HG03095 (cell line): ENCODE results near the gene FANCD2.
"Not testable (repeated sequence)": the region's sequence is repeated elsewhere in the genome, so short reads cannot be mapped to it uniquely, and the experiment has no call there.

ENCODE experiments used
- ATAC-seq: cut with Tn5 transposase; IDR thresholded peaks from one replicate; pipeline ENCODE4 v1.9.1; 2021; ENCODE audit warnings: moderate library complexity; ENCODE audit not compliant: unreplicated experiment

FANCD2 gene

DNA sequence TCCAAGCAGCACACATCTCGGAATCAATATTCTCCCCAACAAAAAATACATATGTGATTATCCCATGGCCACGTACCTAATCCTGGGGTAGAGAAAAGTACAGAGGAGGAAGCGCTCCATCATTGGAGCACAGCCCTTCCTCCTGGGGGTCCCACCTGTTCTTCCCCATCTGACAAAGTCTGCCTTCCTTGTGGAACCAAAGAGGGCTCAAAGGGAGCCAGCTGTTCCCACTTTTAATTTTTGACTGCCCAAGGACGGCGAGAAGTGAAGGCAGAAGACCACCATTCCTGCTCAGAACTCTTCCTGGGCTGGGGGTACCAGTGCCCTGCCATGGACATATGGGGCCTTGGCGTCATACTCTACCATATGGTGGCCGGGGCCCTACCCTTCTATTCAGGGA, 14.1 kb upstream of the FANCD2 start:
- ATAC-seq, result no peak

DNA sequence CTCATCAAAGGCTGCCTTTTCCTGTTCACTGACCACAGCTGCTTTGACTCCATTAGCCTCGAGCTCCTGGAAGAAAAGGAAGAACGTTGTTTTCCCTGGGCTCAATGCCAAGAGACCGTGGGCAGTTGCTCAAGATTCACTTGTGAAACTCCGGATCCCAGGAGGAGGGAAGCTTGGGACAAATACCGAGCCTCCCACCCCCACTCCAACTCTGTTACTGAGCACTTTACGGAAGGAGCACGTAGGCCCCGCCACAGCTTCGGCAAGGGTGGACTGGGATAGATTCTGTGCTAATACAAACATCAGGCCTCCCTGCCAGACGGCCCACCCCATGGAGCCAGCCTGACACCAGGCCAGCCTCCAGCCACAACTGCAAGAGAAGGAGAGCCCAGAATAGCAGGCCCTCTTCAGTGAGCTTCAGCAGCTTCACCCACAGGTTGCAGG, 10.8 kb upstream of the FANCD2 start:
- ATAC-seq, result no peak

DNA sequence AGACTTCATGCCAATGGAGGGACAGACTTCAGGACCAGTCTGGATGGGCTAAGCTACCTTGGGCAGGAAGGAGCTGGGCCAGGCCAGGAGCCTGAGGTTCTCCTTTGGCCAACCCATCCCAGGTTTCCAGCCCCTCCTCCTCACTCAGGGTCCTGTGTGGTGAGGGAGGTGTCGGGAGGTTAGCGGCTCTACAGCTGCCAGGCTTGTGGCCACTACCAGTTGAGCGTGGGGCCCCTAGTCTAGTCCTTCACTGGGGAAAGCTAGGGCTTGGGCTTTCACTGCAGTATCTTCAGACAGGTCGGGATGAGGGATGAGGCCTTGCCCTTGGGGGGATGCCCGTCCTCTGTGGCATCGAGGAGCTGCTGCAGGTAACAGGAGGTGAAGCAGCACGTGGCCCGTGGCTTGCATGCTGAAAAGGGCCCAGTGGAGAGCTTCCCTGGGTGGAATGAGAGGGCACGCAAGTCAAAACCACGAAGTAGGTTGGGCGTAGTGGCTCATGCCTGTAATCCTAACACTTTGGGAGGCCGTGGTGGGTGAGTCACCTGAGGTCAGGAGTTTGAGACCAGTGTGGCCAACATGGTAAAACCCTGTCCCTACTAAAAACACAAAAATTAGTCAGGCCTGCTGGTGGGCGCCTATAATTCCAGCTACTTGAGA, 8.5 kb upstream of the FANCD2 start:
- no peak for ATAC-seq

DNA sequence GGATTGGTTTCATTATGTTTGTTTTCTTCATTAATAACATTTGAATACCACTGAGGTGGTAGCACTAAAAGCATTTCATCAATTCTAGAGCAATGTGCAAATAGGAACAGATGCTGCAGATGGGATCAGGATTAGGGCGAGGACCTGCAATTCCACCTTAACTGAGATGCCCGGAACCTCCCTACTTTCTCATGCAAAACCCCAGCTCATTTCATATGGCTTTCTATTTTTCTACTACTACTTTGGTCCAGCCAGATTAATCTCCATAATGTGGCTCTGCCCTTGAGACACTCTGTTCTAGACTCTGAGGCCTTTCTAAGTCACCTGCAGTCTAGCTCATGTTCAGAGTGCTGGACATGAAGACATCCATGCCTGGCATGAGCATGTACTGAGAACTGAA, 7.4 kb upstream of the FANCD2 start:
- not testable (repeated sequence) for ATAC-seq

DNA sequence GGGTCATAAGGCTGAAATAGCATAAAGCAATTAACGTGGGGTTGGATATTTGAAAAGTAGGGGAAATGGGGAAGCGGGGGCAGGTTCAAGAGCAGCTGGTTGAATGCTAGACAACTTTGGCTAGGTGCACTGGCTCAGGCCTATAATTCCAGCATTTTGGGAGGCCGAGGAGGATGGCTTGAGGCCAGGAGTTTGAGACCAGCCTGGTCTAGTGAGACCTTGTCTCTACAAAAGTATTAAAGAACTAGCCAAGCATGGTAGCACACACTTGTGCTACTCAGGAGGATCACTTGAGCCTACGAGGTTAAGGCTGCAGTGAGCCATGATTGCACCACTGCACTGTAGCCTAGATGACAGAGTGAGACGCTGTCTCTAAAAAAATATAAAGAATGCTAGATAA, 6.9 kb upstream of the FANCD2 start:
- no peak for ATAC-seq

DNA sequence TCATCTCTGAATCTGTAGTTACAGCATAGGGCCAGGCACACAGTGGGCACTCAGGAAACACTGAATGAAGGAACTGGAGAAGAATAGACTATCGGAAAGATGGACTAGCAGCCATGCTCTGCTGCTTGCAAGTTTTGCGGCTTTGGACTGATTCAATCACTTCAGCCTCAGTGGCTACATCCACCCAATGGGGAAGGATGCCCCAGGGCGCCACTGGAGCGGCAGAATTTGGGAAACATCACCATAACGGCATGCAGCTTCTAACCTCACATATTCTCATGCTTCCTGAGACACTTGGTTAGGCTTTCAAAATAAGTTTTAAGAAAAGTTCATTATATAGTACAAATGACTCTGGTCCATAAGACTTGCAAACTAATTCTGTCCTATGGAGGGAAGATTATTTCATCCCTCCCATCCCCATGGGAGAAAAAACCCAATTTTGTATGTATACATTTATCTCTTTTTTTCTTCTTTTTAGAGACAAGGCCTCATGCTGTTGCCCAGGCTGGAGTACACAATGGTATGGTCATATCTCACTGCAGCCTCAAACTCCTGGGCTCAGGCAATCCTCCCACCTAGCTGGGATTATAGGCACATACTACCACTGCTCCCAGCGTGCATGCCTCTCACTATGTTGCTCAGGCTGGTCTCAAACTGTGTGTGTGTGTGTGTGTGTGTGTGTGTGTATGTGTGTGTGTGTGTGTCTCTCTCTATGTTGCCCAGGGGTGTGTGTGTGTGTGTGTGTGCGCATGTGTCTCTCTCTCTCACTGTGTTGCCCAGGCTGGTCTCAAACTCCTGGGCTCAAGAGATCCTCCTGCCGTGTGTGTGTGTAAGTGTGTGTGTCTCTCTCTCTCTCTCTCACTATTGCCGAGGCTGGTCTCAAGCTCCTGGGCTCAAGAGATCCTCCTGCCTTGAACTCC, 4.1 kb upstream of the FANCD2 start:
- ATAC-seq, result no peak

DNA sequence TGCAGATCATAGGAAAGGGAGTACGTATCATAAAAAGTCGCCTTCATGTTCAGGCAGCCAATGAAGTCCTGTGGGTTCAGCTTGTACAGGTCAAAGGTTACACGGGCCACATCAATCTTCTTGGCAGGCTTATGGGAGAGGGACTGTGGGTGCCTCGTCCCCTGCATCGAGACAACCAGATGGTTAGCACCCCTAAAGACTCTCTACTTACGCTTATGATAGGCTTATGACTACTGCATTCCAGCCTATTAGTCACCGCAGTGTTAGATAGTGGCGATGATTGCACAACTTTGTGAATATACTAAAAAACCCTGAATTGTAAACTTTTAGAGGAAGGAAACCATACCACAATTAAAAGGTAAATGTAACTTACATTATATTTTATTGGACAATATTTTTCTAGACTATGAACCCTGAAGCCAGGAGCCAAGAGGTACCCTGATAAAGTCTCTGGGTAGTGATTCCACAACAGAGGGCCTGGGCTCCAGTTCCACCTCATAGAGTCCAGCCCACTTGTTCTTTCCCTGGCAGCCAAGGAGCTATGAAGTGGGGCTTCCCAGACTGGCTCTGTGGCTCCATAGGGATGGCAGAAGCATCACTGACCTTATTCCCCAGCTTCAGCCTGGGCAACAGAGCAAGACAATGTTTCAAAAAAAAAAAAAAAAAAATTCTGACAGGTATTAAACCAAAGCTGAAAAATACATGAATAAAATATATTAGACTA, 2.5 kb upstream of the FANCD2 start:
- no peak for ATAC-seq

DNA sequence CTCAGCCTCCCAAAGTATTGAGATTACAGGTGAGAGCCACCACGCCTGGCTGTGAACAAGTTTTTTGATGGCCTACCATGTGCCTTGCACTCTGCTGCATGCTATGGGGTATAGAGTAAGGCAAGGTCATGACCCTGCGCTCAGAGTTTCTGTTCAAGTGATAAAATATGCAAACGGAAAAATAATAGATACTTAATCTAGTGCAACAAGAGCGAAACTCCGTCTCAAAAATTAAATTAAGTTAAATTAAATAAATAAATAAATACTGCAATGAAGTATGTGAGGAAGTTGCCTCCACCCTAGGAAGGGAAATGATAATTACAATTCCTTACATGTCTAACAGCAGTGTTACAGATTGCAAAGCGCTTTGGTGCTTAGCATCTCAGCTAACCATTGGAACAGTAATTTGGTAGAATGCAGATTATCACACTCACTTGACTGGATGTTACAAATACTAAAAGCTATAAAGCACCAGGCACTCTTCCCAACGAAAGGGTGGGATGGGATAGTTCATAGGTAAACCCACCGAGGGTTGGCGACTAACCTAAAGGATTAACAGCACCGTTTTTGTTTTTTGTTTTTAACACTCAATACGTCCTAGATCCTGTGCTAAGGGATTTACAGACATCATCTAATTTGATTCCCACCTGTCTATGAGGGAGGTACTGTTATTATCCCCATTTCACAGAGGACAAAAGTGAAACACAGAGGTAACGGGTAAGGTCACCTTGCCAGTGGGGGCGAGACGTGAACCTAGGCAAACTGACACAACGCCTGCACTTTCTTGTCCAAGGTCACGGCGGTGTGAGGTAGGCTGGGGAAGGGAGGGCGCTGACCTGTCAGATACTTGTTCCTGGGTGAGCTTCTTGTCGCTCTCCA, 793 bp upstream of the FANCD2 start:
- ATAC-seq, result no peak

DNA sequence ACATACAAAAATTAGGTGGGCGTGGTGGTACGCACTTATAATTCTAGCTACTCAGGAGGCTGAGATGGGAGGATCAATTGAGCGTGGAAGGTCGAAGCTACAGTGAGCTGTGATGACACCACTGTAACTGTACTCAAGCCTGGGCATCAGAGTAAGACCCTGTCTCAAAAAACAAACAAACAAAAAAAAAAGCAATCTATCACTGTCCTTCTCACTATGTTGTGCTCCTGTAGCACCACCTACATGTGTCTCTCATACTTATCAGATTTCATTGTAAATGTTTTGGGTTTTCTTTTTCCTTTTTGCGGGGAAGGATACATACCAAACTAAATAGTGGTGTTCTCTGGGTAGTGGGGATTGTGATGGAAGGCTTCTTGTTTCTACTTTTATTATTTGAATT, 14.8 kb downstream of the FANCD2 start:
- no peak for ATAC-seq

DNA sequence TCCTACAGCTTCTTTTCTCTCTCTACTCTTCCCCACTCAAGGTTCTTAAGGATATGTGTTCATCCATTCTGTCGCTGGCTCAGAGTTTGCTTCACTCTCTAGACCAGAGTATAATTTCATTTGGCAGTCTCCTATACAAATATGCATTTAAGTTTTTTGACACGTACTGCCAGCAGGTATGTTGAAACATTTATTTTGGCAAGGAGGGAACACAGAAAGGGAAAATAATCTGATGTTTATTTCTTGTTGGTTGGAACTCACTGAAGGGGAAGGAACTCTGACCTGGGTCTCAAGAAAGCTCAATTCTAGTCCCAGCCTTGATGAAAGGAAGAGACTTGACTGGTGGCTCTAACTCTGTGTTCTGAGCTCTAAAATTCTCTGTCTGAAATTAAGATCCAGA, 21.6 kb downstream of the FANCD2 start:
- no peak for ATAC-seq

DNA sequence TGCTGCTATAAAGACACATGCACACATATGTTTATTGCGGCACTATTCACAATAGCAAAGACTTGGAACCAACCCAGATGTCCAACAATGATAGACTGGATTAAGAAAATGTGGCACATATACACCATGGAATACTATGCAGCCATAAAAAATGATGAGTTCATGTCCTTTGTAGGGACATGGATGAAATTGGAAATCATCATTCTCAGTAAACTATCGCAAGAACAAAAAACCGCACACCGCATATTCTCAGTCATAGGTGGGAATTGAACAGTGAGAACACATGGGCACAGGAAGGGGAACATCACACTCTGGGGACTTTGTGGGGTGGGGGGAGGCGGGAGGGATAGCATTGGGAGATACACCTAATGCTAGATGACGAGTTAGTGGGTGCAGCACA, 26.8 kb downstream of the FANCD2 start:
- ATAC-seq, result not testable (repeated sequence)

DNA sequence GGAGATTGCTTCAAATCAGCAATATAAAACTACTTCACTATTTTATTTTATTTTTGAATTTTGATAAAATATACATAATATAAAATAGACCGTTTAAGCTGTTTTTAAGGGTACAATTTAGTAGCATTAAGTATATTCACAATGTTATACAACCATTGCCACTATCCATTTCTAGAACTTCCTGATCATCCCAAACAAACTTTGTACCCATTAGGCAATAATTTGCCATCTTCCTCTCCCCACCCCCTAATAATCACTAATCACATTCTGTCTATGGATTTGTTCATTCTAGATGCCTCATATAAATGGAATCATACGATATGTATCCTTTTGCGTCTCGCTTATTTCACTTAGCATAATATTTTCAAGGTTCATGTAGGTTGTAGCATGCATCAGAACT, 28.9 kb downstream of the FANCD2 start:
- no peak for ATAC-seq

DNA sequence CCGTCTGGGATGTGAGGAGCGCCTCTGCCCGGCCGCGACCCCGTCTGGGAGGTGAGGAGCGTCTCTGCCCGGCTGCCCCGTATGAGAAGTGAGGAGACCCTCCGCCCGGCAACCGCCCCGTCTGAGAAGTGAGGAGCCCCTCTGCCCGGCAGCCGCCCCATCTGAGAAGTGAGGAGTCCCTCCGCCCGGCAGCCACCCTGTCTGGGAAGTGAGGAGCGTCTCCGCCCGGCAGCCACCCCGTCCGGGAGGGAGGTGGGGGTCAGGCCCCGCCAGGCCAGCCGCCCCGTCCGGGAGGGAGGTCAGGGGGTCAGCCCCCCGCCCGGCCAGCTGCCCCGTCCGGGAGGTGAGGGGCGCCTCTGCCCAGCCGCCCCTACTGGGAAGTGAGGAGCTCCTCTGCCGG, 43.8 kb downstream of the FANCD2 start:
- not testable (repeated sequence) for ATAC-seq

DNA sequence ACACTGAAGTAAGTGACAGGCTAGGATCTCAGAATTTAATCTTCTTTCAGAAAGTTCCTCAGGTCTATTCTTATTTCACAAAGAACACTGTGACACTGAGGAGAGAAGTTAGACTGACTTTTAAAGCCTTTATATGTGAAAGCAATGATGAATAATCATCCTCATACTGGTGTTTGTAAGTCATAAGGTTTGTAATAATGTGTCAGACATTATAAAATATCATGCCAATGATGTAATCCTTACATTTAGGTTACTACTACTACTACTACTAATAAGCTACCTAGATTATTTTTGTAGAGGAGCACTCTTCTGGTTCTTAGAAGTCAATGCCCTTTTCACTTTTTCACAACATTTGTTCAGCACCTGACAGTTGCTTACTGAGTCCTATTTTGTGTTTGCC, 48.4 kb downstream of the FANCD2 start:
- no peak for ATAC-seq

DNA sequence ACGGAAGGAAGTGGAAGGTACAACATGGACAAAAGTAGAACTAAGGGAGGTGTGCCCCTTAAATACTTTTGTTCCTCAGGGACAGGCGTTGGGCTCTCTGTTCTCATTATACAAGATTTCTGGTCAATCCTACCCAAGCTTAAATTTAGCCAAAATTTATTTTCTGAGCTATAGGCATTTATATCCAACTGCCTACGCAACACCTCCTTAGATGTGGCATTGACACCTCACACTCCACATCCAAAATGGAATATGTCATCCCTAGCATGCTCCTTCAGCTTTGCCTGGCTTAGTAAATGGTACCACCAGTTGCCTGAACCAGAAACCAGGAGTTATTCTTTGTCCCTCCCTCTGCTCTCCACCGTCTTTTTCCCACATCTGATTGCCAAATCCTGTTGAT, 55.6 kb downstream of the FANCD2 start:
- no peak for ATAC-seq

DNA sequence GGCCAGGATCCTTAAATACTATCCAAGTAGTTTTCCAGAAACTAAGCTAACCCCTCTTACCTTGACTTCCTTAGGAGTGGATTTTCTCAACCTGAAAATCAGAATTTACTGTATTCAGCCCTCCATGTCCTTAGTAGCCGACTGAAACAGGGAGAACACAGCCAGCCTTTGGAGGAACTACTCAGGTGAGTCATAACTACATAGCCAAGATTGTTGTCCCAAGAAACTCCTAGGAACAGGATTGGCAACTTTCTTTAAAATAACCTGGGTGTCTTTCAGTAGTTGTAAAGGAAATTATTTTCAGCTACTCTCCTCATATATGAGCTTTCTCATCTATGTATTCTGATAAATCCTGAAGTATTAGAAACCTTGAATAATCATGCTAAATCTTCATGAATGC, 59.5 kb downstream of the FANCD2 start:
- no peak for ATAC-seq

DNA sequence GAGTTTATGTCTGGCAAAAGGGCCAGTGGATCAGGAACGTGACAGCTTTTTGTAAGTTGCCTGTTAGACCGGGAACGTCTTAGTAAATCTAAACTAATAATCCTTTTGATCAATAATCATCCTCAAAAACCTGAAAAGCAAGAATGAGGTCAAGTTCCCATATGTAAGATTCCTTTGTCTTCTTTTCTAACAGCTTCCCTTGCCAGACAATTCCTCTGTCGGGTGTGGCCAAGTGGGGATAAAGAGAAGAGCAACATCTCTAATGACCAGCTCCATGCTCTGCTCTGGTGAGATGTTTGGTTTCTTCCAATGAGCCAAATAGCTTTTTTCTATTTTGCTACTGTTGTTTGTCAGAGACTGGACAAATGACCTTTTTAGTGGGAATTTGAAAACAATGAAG, 62.0 kb downstream of the FANCD2 start:
- ATAC-seq, result no peak

DNA sequence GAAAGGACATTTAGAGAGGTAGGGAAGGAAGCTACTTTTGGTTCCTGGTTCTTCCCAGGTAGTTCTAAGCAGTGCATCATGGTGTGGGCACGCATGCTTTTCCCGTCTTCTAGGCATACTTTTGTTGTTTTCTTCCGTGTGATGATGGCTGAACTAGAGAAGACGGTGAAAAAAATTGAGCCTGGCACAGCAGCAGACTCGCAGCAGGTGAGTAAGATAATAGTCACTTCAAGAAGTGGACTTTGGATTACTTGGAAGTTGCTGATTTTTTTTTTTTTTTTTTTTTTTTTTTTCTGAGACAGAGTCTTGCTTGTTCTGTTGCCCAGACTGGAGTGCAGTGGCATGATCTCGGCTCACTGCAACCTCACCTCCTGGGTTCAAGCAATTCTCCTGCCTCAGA, 63.9 kb downstream of the FANCD2 start:
- ATAC-seq, result no peak

DNA sequence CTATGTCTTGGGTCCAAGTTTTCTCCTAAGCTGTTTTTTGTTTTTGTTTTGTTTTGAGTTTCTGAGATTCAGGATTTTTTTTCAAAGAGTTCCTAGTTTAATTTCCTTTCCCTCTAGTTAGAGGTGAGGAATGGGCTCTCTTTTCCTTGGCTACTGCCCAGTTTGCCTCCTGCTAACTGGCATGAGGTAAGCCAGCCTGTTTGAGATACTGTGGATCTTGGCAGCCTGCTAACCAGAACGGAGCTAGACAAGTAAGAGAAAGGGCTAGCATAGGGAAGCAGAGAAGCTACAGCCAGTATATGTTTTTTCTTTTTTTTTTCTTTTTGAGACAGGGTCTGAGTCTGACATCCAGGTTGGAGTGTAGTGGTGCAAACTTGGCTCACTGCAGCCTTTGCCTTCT, 64.5 kb downstream of the FANCD2 start:
- not testable (repeated sequence) for ATAC-seq

DNA sequence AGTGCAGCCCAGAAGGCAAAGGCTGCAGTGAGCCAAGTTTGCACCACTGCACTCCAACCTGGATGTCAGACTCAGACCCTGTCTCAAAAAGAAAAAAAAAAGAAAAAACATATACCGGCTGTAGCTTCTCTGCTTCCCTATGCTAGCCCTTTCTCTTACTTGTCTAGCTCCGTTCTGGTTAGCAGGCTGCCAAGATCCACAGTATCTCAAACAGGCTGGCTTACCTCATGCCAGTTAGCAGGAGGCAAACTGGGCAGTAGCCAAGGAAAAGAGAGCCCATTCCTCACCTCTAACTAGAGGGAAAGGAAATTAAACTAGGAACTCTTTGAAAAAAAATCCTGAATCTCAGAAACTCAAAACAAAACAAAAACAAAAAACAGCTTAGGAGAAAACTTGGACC, 65.2 kb downstream of the FANCD2 start:
- not testable (repeated sequence) for ATAC-seq

DNA sequence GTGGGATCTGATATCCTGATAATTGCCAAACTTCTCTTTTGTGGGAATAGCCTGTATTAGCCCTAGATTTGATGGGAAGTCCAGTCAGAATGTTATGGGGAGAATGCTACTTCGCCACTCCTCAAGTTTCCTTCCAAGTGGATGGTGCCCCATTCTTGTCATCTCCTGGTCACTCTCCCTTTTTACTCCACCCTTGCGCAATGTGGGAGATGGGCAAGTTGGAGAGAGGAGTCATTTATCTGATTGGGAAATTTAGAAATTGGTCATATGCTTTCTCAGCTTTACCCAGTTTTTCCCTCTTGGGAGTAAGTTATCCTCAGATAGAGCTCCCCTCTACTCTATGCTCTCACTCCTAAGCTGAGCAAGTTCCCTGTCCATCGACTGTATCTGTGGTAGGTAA, 67.4 kb downstream of the FANCD2 start:
- no peak for ATAC-seq
